Progenitor cell of endocrine pancreas (in vitro differentiated cells): ENCODE measurements around the gene PPL. TPM values are rescaled to one million over a fixed set of nuclear protein-coding genes. Genes with fewer than 3 reads are reported as not detected.

Source experiments
- DNase-seq: peaks from one replicate; pipeline ENCODE4 v3.0.0; 2021; ENCODE audit warnings: low spot score; ENCODE audit not compliant: unreplicated experiment
- H3K27ac Mint-ChIP-seq: 2 replicates; pipeline ENCODE4 v1.8.0; 2021; ENCODE audit warnings: mild to moderate bottlenecking, moderate library complexity, mixed read lengths
- H3K27me3 Mint-ChIP-seq: 2 replicates; pipeline ENCODE4 v1.8.0; 2021; ENCODE audit warnings: mixed read lengths
- H3K36me3 Mint-ChIP-seq: 2 replicates; pipeline ENCODE4 v1.8.0; 2022; ENCODE audit warnings: mixed read lengths; ENCODE audit not compliant: insufficient read depth
- H3K4me1 Mint-ChIP-seq: 2 replicates; pipeline ENCODE4 v1.8.0; 2021; ENCODE audit warnings: low read depth, mixed read lengths
- H3K4me3 Mint-ChIP-seq: 2 replicates; pipeline ENCODE4 v1.8.0; 2021; ENCODE audit warnings: low read depth, mild to moderate bottlenecking, moderate library complexity, mixed read lengths
- H3K9me3 Mint-ChIP-seq: 2 replicates; pipeline ENCODE4 v1.8.0; 2021; ENCODE audit warnings: low read depth, mixed read lengths
- CTCF ChIP-seq: fragments of 200-600 bp; sonication (generic); IDR thresholded peaks from one replicate; pipeline ENCODE4 v1.5.0; 2021; ENCODE audit warnings: antibody characterized with exemption, mild to moderate bottlenecking; ENCODE audit not compliant: unreplicated experiment
- total RNA-seq: library from RNA; stranded (reverse); gene quantifications from 2 replicates; pipeline ENCODE4 v1.2.1, GENCODE V29; 2021

The PPL gene
- total RNA-seq, 1 donor from 2014 or later: 64.1 TPM

GRCh38 chr16:4910828-4911227 lies 26.1 kb downstream of the PPL start:
- no peaks in the 10 kb centered on the region for H3K27me3 Mint-ChIP-seq
- H3K4me1 Mint-ChIP-seq: no peaks in the 10 kb centered on the region
- peaks cover 3% of the 10 kb centered on the region for H3K36me3 Mint-ChIP-seq
- DNase-seq: no peak
- H3K27ac Mint-ChIP-seq: no peak overlapping the region
- no peak overlapping the region for H3K4me3 Mint-ChIP-seq
- no peak for TF ChIP-seq CTCF
- H3K9me3 Mint-ChIP-seq: no peaks in the 10 kb centered on the region

- Mint-ChIP-seq H3K27ac (no peak overlapping the region), H3K4me3 (no peak overlapping the region), H3K27me3 (no peaks in the 10 kb centered on the region), H3K9me3 (no peaks in the 10 kb centered on the region), H3K36me3 (peaks cover 5% of the 10 kb centered on the region), H3K4me1 (no peaks in the 10 kb centered on the region)
- no peak for TF ChIP-seq CTCF
- no peak for DNase-seq
These were observed 27.1 kb downstream of the PPL start for GRCh38 chr16:4909825-4910224.

GRCh38 chr16:4908854-4909401 lies 28.0 kb downstream of the PPL start:
- no peaks in the 10 kb centered on the region for H3K4me1 Mint-ChIP-seq
- H3K9me3 Mint-ChIP-seq: no peaks in the 10 kb centered on the region
- TF ChIP-seq CTCF: no peak
- no peaks in the 10 kb centered on the region for H3K27me3 Mint-ChIP-seq
- peaks cover 10% of the 10 kb centered on the region for H3K36me3 Mint-ChIP-seq
- no peak overlapping the region for H3K4me3 Mint-ChIP-seq
- DNase-seq: no peak
- no peak overlapping the region for H3K27ac Mint-ChIP-seq

- TF ChIP-seq CTCF: no peak
- no peaks in the 10 kb centered on the region for H3K9me3 Mint-ChIP-seq
- H3K36me3 Mint-ChIP-seq: peaks cover 12% of the 10 kb centered on the region
- no peak overlapping the region for H3K4me3 Mint-ChIP-seq
- H3K27ac Mint-ChIP-seq: no peak overlapping the region
- H3K4me1 Mint-ChIP-seq: no peaks in the 10 kb centered on the region
- H3K27me3 Mint-ChIP-seq: no peaks in the 10 kb centered on the region
- no peak for DNase-seq
These were observed 31.9 kb downstream of the PPL start for GRCh38 chr16:4904942-4905615.

- no peak for DNase-seq
- TF ChIP-seq CTCF: no peak
- peak overlapping the region; percentile 80 for H3K27ac Mint-ChIP-seq
- H3K9me3 Mint-ChIP-seq: no peaks in the 10 kb centered on the region
- H3K27me3 Mint-ChIP-seq: no peaks in the 10 kb centered on the region
- H3K4me1 Mint-ChIP-seq: no peaks in the 10 kb centered on the region
- H3K4me3 Mint-ChIP-seq: no peak overlapping the region
- H3K36me3 Mint-ChIP-seq: peaks cover 19% of the 10 kb centered on the region
These were observed 32.6 kb downstream of the PPL start for GRCh38 chr16:4904108-4904941.
